Activated T-helper 1 cell treated with Interleukin-2 at 50 U/mL for 16 hours (primary cell): ENCODE measurements around the gene ISOC1.

Experiments
- DNase-seq: peaks from one replicate; pipeline ENCODE4 v3.0.0-alpha.2; 2020; ENCODE audit warnings: low read depth

The ISOC1 gene

DNA sequence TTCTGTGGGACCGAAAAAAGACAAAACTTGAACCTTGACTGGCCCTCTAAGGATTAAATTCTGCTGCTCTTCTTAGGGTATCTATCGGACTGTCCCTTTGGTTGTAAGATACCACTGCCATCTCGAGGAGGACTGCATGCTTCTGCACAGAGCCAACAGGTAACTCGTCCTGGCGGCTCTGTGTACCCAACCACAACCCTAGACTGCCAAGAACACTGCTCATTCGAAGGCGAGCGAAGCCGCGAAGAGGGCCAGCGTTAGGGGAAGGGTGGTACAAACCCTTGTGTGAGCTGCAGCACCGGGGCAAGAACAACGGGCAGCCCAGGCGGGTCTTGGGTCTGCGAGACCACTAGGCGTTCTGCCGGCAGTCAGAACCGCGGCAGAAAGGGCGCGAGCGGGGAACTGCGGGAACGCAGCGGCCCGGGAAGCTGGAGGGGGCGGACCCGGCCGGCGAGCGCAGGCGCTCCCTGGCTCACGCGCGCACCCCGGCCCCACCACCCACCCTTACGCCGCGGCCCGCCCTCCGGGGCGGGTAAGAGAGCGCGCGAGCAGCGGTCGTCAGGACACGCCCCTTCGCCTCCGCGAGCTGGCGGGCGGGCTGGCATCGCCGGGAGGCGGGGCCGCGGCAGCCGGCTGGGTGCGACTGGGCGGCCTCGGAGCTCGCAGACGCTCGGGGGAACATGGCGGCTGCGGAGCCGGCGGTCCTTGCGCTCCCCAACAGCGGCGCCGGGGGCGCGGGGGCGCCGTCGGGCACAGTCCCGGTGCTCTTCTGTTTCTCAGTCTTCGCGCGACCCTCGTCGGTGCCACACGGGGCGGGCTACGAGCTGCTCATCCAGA lies at the start of gene ISOC1:
Gene ISOC1, plus strand, starts transcription at position 663 of the 837 bp plus-strand sequence. Its CDS starts 18 bp downstream, at position 681.
- peak; percentile 90 for DNase-seq

DNA sequence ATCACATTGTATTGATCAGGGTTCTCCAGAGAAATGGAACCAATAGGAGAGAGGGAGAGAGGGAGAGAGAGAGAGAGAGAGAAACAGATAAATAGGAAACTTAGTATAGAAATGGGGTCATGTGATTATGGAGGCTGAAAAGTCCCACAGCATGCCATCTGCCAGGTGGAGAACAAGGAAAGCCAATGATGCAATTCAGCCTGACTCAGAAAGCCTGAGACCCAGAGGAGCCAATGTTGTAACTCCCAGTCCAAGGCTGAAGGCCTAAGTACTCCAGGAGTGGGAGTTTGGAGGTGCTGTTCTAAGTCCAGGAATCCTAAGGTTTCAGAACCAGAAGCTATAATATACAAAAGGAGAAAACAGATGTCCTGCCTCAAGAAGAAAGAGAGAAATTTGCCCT lies 48.4 kb upstream of the ISOC1 start:
- no peak for DNase-seq

DNA sequence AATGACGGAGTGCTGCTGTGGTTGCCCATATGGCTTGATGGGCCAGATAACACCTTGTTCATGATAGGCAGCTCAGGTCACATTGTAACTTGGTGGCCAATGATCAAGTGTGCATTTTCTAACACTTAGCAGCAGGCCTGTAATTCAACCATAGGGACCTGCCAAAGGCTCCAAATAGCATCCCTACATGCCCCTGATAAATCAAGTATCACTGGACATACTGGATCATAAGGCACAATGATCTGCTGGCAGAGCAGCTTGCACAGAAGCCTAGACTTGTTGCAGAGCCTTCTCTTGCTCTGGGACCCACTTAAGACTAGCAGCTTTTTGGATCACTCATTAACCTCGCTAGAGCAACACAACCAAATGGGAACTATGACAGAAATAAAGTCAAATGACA lies 46.0 kb upstream of the ISOC1 start:
- DNase-seq = no peak

DNA sequence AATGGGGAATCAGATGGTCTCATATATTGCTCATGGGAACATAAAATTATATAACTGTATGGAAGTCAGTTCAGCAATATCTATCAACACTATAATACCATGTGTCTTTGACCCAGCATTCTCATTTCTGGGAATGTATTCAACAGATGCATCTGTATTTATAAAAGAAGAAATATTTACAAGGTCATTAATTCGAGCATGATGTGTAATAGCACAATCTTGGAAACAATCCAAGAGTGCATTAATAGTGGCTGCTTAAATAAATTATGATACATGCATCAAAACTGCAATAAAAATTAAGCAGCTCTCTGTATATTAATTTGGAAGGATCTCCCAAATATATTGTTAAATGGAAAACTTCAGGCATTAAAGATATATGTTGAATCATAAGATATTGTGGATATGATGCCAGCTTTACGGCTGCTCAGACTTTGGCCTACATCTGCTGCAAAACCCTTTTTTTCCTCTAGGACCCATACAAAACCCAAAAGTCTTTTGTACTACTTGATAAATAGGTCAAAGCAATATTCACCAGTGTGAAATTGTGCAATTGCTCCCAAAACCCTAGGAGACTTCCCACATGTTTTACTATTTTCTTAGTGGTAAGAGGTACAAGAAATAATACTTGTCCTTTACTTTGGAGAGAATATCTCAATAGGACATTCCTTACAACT lies 45.3 kb upstream of the ISOC1 start:
- no peak for DNase-seq

DNA sequence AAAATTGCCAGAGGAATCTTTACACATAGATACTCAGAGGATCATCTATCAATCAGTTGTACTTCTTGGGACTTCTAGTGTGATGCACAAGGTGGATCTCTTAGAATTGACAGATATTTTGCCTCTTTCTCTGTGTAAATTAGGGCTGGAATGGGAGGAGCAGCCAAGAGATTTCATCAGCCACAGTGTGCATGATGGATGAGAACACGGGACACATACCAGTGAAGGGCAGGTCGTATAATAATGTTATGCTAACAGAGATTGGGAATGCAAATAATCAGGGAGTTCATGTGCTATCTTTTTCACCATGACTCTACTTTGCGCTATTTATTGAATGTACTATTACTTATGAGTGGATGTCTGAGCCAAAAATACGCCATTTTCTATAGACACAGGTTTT lies 43.3 kb upstream of the ISOC1 start:
- no peak for DNase-seq

DNA sequence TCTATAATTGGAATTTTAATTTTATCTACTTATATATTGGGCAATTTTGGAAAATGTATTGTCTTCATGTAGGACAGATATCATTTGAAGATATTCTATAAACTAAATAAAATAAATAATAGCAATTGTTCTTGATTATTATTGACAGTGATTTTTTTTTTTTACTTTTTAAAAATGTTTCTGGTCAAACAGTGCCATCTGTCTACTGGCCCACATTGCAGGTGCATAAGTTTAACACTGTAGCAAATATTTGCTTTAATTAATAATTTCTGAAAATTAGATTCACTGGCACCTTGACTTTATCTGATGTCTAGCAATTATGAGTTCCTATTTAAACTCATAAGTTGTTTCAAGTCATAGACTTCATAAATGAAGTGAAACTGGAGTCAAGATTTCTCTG lies 41.1 kb upstream of the ISOC1 start:
- DNase-seq = no peak

DNA sequence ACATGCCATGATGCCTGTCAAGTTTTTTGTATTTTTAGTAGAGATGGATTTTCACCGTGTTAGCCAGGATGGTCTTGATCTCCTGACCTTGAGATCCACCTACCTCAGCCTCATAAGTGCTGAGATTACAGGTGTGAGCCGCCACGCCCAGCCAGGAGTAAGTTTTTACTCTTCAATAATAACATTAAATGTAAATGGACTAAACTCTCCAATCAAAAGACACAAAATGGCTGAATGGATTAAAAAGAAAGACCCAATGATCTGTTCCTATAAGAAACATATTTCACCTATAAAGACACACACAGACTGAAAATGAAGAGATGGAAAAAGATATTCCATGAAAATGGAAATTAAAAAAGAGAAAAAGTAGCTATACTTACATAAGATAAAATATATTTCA lies 37.2 kb upstream of the ISOC1 start:
- no peak for DNase-seq

DNA sequence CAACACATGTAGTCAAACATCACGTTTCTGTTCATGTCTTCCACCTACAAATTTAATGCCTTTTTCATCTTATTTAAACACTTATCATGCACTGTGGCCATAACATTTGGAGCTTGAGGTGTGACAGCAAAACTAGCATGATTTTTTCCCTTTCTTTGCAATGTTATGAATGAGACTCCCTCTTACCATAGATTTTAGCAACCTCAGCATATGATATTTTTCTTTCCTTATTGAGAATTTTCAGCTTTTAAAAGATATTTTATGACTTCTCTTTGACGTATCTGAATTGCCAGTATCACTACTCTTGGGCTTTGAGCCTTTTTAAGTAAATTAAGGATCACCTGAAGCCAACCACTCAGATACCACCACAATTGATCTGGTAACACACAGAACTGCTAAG lies 32.7 kb upstream of the ISOC1 start:
- no peak for DNase-seq

DNA sequence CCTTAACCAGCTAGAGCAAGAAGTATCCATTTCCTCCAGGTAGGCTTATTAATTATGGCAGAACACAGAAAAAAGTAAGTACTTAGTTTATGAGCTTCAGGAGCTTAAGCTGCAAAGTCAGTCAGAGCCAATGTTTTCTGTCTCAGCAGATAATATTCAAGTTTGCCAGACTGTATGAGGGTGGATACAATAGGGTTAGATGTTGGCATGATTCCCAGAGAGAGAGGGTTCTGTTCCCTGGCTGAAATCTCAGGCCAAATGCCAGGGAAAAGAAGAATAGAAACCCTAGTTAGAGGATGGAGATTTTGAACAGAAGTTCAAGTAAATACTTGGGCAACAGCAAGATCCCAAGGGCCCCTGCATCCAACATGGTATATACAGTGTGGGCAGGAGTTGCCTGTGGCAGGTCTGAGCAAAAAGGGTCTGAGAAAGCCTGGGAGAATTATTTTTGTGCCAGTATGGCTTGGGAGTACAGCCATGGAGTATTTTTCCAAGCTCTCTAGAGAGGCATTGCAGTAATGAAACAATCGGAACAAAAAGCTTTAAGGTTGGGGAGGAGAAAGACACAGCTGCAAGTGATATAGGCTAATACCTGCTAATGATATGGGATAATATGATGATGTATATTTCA lies 31.0 kb upstream of the ISOC1 start:
- DNase-seq = no peak

DNA sequence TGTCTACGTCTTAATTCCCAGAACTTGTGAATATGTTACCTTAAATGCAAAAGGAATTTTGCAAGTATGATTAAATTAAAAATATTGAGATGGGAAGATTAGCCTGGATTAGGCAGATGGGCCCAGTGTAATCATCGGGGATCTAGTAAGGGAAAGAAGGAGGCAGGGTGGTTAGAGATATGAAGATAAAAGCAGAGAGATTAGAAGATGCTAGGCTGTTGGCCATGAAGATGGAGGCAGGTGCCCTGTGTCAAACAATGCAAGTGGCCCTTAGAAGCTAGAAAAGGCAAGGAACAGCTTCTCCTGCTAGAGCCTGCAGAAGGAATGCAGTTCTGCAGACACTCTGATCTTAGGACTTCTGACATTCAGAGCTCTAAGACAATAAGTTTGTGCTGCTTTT lies 28.8 kb upstream of the ISOC1 start:
- DNase-seq = no peak

DNA sequence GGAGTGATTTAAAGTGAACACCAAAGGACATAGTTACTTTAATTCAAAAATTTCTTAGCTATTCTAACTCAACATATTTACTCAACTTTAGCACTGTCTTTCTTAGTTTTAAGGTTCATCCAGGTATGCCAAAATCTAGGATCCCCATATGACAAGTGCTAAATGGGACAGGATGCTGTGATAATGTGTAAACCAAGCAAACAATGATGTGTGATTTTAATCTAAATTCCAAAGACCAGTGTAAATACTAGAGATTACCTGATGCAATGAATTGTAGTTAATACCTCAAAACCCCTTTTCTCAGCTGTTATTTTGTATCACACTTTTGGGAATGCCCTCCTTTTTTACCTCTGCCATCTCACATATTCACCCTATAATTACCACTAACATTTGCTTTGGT lies 26.8 kb upstream of the ISOC1 start:
- no peak for DNase-seq

DNA sequence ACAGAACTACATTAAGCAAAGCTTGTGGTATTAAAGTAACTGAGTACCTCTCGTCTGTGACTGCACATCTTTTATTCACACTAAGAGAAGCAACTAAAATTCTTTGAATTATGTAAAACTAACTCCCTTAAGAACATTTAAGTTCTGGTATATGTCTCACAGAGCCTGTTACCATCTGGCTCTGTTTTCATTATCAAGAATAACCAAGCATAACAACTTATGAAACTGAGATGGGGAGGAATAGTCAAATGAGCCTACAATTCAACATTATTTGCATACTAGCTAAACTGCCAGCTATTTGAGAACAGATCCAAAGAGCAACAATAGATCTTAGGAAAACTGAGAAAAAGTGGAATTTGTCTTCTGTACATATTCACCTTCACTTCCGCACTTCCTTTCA lies 25.3 kb upstream of the ISOC1 start:
- no peak for DNase-seq

DNA sequence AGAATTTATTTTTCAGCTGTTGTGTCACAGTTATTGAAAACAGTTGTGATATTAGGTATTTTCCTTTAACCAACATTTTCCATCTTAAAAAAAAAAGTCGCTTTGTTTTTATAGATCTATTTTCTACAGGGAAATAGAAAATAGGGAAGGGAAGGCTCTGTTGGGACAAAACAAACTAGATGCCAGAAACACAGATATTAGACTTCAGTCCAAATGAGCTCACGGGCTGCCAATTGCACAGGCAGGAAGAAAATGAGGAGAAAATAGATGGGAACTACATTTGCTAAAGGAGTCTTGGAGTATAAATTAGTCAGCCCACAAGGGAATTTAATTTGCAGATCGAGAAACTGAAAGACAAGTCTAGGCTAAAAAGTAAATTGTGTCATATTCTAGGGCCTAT lies 21.4 kb upstream of the ISOC1 start:
- no peak for DNase-seq

DNA sequence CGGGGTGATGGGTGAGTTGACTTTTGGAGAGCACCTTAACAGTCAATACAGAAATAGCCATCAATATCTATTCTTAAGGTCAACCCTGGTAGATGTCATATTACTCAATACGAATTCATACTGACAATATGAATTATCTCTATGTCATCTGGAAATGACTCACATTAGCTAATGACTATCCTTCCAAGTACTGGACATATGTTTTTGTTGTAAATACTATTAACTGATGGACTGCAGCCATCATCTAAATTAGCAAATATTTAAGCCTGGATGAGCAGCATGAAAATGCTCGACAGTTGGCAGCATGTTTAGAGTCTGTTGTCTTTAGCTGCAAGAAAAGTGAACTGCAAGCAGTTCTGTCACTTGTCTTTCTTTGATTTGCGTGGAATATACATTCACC lies 19.6 kb upstream of the ISOC1 start:
- no peak for DNase-seq

DNA sequence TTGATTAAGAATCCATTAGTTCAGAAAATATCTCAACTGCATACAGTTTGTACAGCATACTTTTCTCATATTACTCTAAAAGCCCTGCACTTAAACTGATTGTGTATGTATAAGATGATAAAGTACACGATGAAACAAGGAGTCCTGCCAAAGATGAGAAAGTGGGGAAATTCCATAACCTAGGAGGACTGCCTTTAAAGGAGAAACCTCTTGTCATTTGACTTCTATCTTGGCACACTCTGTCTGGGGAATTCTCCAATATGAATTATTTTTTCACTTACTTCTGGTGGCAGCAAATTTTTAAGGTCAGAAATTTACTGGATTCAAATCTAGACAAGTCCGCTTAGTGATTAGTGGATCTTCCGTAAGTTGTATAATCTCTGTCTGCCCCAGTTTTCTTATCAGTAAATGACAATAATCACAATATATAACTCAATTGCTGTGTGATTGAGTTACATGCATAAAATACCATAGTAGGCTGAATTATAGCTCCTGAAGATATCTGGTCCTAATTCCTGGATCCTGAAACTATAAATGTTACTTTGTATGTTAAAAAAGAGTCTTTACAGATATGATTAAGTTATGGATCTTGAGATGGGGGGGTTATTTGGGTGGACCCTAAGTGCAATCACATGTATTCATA lies 17.0 kb upstream of the ISOC1 start:
- no peak for DNase-seq

DNA sequence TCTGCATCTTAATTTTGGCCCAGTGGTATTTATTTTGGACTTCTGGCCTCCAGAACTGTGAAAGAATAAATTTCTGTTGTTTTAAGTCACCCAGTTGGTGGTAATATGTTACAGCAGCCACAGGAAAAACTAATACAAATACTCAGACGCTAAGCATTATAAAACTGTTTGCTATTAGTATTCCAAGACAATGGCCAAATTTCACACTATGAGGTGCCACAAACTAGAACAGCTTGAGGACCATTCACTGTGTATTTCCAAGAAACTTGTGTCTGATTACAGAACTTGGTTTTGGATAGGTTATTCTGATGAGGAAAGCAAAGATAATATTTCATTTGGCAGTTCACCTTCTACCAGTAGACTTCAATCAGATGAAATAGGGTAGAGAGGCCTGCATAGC lies 16.3 kb upstream of the ISOC1 start:
- DNase-seq = no peak

DNA sequence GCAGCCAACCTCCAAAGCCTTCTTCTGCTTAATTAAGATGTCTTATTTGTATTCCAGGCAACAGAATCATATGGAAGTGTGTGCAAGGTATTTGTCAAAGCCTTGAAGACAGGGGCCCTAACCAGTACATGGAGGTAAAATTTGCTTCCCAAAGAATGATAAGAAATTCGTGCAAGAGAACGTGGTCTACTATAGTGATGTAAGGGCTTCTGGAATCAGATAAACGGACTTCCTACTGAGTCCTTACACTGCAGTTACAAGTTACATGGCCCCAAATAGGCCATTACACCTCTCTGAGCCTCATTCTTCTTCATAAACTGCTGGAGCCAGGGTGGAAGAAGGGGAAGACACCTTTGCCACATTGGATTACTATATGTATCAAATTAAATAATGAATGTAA lies 15.9 kb upstream of the ISOC1 start:
- DNase-seq = no peak

DNA sequence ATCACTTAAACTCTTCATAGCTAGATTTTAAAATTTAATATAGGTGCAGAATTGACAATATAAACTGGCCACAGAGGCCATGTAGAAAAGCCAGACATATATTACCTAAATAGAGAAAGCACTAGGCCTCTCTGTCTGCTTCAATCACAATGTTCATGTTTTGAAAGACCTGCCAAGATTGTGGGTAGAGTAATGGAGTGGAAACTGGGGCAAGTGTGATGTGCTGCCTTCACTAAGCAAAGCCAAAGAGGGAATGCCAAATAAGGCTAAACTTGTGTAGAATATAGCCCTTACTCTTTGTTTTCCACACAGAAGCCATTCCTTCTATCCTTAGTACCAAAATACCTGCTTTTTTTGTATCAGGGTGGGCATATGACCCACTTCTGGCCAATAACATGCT lies 15.1 kb upstream of the ISOC1 start:
- DNase-seq = no peak

DNA sequence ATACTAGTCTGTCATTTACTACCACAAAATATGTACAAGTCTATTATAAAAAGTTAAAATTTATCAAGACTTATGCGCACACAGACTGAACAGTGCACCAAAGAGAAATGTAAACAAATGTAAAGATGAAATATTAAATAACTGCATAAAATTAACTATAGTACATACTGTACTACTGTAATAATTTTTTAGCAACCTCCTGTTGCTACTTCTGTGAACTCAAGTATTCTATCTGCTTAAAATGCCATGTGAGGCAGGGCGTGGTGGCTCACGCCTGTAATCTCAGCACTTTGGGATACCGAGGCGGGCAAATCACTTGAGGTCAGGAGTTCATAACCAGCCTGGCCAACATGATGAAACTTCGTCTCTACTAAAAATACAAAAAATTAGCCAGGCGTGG lies 13.8 kb upstream of the ISOC1 start:
- DNase-seq = no peak

DNA sequence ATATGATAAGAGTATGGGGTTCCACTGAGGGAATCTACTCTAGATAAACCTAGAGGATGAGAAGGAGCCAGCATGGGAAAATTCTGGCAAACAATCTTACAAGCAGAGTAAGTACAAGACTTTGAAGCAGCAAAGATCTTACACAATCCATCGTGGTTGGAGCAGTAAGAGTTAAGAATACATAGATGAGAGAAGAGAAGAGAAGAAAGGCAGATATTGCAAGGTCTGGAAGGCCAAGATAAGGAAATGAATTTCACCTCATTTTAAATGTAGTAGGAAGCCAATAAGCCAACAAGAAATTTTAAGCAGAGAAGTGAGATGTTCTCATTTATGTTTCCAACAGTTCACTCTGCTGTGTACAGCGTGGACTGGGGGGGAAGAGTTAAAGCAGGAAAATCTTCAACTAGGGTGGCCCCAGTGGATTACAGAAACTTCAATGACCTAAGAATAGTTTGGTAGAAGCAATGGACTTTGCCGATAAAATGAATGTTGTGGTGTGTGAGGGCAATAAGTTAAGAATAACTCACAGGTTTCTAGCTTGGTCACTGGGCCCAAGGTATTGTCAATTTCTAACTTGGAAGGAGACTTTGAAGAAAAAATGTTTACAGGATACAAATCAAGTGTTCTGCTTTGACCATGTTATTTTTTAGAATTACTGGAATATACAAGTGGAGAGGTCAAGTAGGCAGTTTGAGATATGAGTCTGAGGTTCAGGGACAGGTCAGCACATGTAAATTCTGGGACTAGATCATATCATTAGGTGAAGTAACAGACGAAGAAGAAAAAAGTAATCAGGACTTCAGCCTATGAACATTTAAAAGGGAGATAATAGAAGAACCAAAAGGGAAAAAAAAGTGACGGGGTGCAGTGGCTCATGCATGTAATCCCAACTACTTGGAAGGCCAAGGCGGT lies 12.1 kb upstream of the ISOC1 start:
- no peak for DNase-seq
